K562 (cell line): ENCODE measurements around the gene PLEKHG1.

ENCODE experiments used
- CTCF ChIP-seq, 3 experiments: IDR thresholded peaks in 2 of 3; conservative IDR thresholded peaks in 1 of 3; 2 replicates each; pipeline ENCODE4 v1.5.1; 2011 to 2012; ENCODE audit warnings: low read length in 3 of 3, mild to moderate bottlenecking in 3 of 3, control low read depth in 2 of 3, improper control_type of control experiment in 1 of 3, inconsistent platforms in 1 of 3, low read depth in 1 of 3, mixed read lengths in 1 of 3, moderate library complexity in 1 of 3; ENCODE audit not compliant: insufficient read depth in 2 of 3
- HMG20B ChIP-seq: fragments of 250-450 bp; sonication (Bioruptor Pico); IDR thresholded peaks from 2 replicates; pipeline ENCODE4 v1.5.0; 2021; ENCODE audit warnings: mild to moderate bottlenecking
- POLR2G ChIP-seq: fragments of 200-400 bp; formaldehyde crosslinking; IDR thresholded peaks from 2 replicates; pipeline ENCODE4 v1.6.1; 2017; ENCODE audit warnings: low read depth, mild to moderate bottlenecking, antibody characterized with exemption, low read length, moderate library complexity

- TF ChIP-seq HMG20B (CRISPR knock-in tag) (no peak), POLR2G (no peak), CTCF (IDR thresholded peaks at IDR 0.05 in 2 of 3, conservative IDR thresholded peaks at IDR 0.05 in 1 of 3; ENCODE audit: insufficient read depth in 2 of 3, low read depth in 1 of 3, low read length in 3 of 3) (no peak)
Measured at GRCh38 chr6:150580489-150580888, 19.2 kb upstream of the PLEKHG1 start.
